MM.1S (cell line): ENCODE data around the gene SIL1.
"Not testable (repeated sequence)": the region's sequence is repeated elsewhere in the genome, so short reads cannot be mapped to it uniquely, and the experiment has no call there.

ENCODE experiments used
- DNase-seq: peaks from one replicate; pipeline ENCODE4 v3.0.0-alpha.2; 2015
- H2AFZ ChIP-seq: fragments of 300-600 bp; sonication (generic); 2 replicates; pipeline ENCODE4 v1.6.0; 2016; ENCODE audit warnings: antibody characterized with exemption, low read length
- H3F3A ChIP-seq: fragments of 300-600 bp; sonication (generic); 2 replicates; pipeline ENCODE4 v1.6.1; 2016; ENCODE audit warnings: mild to moderate bottlenecking, antibody characterized with exemption, low read length, moderate library complexity, mixed read lengths; ENCODE audit not compliant: insufficient read depth
- H3K27ac ChIP-seq: fragments of 300-600 bp; sonication (generic); 2 replicates; pipeline ENCODE4 v1.5.1; 2016; ENCODE audit warnings: mild to moderate bottlenecking, low read length
- H3K27me3 ChIP-seq: fragments of 300-600 bp; sonication (generic); replicated peaks from 2 replicates; pipeline ENCODE4 v1.6.0; 2016; ENCODE audit warnings: low read length; ENCODE audit not compliant: insufficient read depth
- H3K36me3 ChIP-seq: fragments of 300-600 bp; sonication (generic); replicated peaks from 2 replicates; pipeline ENCODE4 v1.6.1; 2016; ENCODE audit warnings: mild to moderate bottlenecking, low read length, mixed read lengths; ENCODE audit not compliant: insufficient read depth
- H3K4me1 ChIP-seq: fragments of 300-600 bp; sonication (generic); 2 replicates; pipeline ENCODE4 v1.6.1; 2016; ENCODE audit warnings: low read length, mixed read lengths
- H3K4me2 ChIP-seq: fragments of 300-600 bp; sonication (generic); 2 replicates; pipeline ENCODE4 v1.6.0; 2016; ENCODE audit warnings: low read depth, low read length
- H3K4me3 ChIP-seq: fragments of 300-600 bp; sonication (generic); 2 replicates; pipeline ENCODE4 v1.5.1; 2016; ENCODE audit warnings: low read length, mixed read lengths
- H3K79me2 ChIP-seq: fragments of 300-600 bp; sonication (generic); 2 replicates; pipeline ENCODE4 v1.6.1; 2016; ENCODE audit warnings: mixed run types, low read length, mixed read lengths
- H3K9ac ChIP-seq: fragments of 300-600 bp; sonication (generic); 2 replicates; pipeline ENCODE4 v1.6.1; 2016; ENCODE audit warnings: low read length, mixed read lengths
- H3K9me2 ChIP-seq: fragments of 300-600 bp; sonication (generic); replicated peaks from 2 replicates; pipeline ENCODE4 v1.6.1; 2016; ENCODE audit warnings: mild to moderate bottlenecking, low read length, mixed read lengths; ENCODE audit not compliant: insufficient read depth
- H3K9me3 ChIP-seq: fragments of 300-600 bp; sonication (generic); replicated peaks from 2 replicates; pipeline ENCODE4 v1.6.1; 2016; ENCODE audit warnings: mild to moderate bottlenecking, low read length, mixed read lengths; ENCODE audit not compliant: insufficient read depth
- H4K20me1 ChIP-seq: fragments of 300-600 bp; sonication (generic); 2 replicates; pipeline ENCODE4 v1.6.1; 2016; ENCODE audit warnings: mild to moderate bottlenecking, low read length, moderate library complexity, mixed read lengths; ENCODE audit not compliant: insufficient read depth
- EZH2 ChIP-seq: fragments of 300-600 bp; sonication (generic); optimal IDR thresholded peaks from 2 replicates; pipeline ENCODE3; 2017; ENCODE audit warnings: low read depth, mild to moderate bottlenecking, antibody characterized with exemption, low read length, mixed read lengths
- EZH2phosphoT487 ChIP-seq: fragments of 300-600 bp; sonication (generic); IDR thresholded peaks from 2 replicates; pipeline ENCODE4 v1.6.1; 2018; ENCODE audit warnings: antibody characterized with exemption, low read length
- TF ChIP-seq, protein P1 (sequence below): fragments of 300-600 bp; sonication (generic); IDR thresholded peaks from 2 replicates; pipeline ENCODE4 v1.5.1; 2016; ENCODE audit warnings: antibody characterized with exemption, low read length, mixed read lengths

Gene SIL1

DNA sequence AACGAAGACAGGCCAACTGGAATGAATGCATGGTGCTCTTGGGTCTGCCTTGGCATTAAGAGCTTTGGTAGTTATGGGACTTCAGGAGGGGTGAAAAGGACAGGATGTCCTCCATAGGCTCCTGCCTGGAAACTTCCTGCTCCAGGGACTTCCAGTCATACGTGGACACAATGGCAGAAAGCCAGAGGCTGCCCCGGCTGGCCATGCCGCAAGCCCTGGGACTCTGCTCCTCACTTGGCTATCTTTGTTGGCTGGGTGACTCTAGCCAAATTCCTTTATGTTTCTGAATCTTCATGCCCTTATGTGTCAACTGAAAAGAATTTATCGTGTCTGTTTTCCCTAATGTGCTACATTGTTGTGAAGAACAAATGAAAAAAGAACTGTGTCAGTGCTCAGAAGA is 136.9 kb downstream of the SIL1 start:
- Histone ChIP-seq H3K4me3 (no peak overlapping the region), H3K27ac (no peak overlapping the region), H3K27me3 (no peaks in the 10 kb centered on the region), H3K79me2 (no peaks in the 10 kb centered on the region), H3K9ac (no peak overlapping the region), H3F3A (no peaks in the 10 kb centered on the region), H3K4me1 (no peaks in the 10 kb centered on the region), H3K4me2 (no peak overlapping the region), H4K20me1 (no peaks in the 10 kb centered on the region), H2AFZ (no peak overlapping the region), H3K9me2 (no peaks in the 10 kb centered on the region), H3K9me3 (no peaks in the 10 kb centered on the region), H3K36me3 (no peaks in the 10 kb centered on the region)
- no peak for DNase-seq
- no peak for TF ChIP-seq EZH2phosphoT487
- TF ChIP-seq, protein P1, sequence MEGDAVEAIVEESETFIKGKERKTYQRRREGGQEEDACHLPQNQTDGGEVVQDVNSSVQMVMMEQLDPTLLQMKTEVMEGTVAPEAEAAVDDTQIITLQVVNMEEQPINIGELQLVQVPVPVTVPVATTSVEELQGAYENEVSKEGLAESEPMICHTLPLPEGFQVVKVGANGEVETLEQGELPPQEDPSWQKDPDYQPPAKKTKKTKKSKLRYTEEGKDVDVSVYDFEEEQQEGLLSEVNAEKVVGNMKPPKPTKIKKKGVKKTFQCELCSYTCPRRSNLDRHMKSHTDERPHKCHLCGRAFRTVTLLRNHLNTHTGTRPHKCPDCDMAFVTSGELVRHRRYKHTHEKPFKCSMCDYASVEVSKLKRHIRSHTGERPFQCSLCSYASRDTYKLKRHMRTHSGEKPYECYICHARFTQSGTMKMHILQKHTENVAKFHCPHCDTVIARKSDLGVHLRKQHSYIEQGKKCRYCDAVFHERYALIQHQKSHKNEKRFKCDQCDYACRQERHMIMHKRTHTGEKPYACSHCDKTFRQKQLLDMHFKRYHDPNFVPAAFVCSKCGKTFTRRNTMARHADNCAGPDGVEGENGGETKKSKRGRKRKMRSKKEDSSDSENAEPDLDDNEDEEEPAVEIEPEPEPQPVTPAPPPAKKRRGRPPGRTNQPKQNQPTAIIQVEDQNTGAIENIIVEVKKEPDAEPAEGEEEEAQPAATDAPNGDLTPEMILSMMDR, result no peak
- no peak for TF ChIP-seq EZH2

DNA sequence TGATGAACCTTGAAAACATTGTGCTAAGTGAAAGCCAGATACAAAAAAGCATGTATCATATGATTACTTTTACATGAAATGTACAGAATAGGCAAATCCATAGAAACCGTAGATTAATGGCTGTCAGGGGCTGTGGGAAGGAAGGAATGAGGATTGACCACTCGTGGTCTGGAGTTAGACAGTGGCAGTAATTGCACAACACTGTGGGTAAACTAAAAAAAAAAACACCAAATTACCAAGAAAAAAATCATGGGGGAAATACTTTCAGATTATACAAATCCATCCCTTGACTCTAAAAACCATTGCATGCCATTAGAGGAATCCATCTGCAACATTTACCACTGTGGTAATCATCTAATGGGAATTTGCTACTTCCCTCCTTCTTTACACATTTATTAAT is 140.0 kb downstream of the SIL1 start:
- no peaks in the 10 kb centered on the region for H3K4me1 ChIP-seq
- no peaks in the 10 kb centered on the region for H3K9me3 ChIP-seq
- H3K9me2 ChIP-seq, result no peaks in the 10 kb centered on the region
- no peak overlapping the region for H2AFZ ChIP-seq
- no peaks in the 10 kb centered on the region for H3K36me3 ChIP-seq
- H3K27ac ChIP-seq, result no peak overlapping the region
- no peak for DNase-seq
- no peak overlapping the region for H3K4me3 ChIP-seq
- no peak overlapping the region for H3K9ac ChIP-seq
- H4K20me1 ChIP-seq, result no peaks in the 10 kb centered on the region
- no peaks in the 10 kb centered on the region for H3F3A ChIP-seq
- no peaks in the 10 kb centered on the region for H3K79me2 ChIP-seq
- TF ChIP-seq EZH2phosphoT487 (no peak), EZH2 (no peak)
- TF ChIP-seq, protein P1, result no peak
- no peaks in the 10 kb centered on the region for H3K27me3 ChIP-seq
- no peak overlapping the region for H3K4me2 ChIP-seq

DNA sequence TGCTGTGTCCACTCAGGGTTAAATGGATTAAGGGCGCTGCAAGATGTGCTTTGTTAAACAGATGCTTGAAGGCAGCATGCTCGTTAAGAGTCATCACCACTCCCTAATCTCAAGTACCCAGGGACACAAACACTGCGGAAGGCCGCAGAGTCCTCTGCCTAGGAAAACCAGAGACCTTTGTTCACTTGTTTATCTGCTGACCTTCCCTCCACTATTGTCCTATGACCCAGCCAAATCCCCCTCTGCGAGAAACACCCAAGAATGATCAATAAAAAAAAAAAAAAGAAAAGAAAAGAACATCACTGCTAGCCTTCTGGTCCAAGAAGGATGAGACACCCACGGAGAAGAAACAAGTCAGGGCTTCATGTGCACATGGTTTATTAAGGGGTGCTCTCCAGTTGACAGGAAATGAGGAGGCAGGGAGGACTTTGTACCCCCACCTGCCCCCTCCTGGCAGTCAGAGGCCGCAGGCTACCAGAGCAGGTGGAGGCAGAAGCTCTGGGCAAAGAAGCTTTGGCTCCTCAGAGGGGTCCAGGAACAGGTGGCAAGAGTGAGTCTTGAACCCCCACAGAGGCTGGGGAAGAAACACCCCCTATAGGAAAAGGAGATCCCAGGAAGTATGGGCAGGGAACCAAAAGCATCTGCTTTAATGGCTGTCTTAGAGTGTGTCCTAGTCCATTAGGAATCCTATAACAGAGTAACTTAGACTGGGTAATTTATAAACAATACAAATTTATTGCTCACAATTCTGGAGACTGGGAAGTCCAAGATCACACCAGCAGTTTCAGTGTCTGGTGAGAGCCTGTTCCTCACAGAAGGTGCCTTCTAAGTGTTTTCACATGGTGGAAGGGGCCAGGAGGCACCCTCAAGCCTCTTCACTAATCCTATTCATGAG is 140.9 kb downstream of the SIL1 start:
- DNase-seq, H3K4me2 ChIP-seq: not testable (repeated sequence)

DNA sequence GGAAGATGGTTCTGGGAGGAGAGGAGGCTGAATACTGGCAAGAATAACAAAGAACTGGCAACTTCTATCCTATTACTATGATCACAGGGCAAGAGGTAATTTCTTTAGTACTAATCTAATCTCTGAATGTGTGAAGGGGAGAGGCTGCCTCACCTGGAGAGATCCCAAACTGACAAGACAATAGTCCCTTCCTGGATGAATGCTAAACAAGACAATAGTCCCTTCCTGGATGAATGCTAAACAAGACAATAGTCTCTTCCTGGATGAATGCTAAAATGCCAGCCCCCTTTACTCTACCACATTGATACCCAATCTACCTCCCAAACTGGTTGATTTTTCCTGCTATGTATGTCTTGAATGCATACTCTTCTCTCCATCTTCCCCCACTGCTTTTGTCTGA is 145.2 kb downstream of the SIL1 start:
- H3F3A ChIP-seq, result no peaks in the 10 kb centered on the region
- TF ChIP-seq EZH2phosphoT487 (no peak), EZH2 (no peak)
- TF ChIP-seq, protein P1, result no peak
- H3K27me3 ChIP-seq, result no peaks in the 10 kb centered on the region
- H3K4me2 ChIP-seq, result no peak overlapping the region
- no peaks in the 10 kb centered on the region for H3K79me2 ChIP-seq
- no peaks in the 10 kb centered on the region for H3K9me2 ChIP-seq
- no peak overlapping the region for H2AFZ ChIP-seq
- no peaks in the 10 kb centered on the region for H3K4me1 ChIP-seq
- H3K4me3 ChIP-seq, result no peak overlapping the region
- H3K9me3 ChIP-seq, result no peaks in the 10 kb centered on the region
- no peaks in the 10 kb centered on the region for H4K20me1 ChIP-seq
- H3K9ac ChIP-seq, result no peak overlapping the region
- H3K36me3 ChIP-seq, result no peaks in the 10 kb centered on the region
- no peak overlapping the region for H3K27ac ChIP-seq
- DNase-seq, result no peak

More for the DNA sequence above, 140.9 kb downstream of the SIL1 start:
- not testable (repeated sequence) for H3K79me2 ChIP-seq, H3K36me3 ChIP-seq, H3K9ac ChIP-seq, H3K4me3 ChIP-seq, H4K20me1 ChIP-seq, H3K4me1 ChIP-seq, H3K27me3 ChIP-seq, H2AFZ ChIP-seq, H3K27ac ChIP-seq, H3F3A ChIP-seq, H3K9me2 ChIP-seq, H3K9me3 ChIP-seq
